ENCODE measurements around the gene PVALEF. TPM values are rescaled to one million over a fixed set of nuclear protein-coding genes. Genes with fewer than 3 reads are reported as not detected.

PVALEF gene
- total RNA-seq, 1 donor from 2014 or later = not detected

DNA sequence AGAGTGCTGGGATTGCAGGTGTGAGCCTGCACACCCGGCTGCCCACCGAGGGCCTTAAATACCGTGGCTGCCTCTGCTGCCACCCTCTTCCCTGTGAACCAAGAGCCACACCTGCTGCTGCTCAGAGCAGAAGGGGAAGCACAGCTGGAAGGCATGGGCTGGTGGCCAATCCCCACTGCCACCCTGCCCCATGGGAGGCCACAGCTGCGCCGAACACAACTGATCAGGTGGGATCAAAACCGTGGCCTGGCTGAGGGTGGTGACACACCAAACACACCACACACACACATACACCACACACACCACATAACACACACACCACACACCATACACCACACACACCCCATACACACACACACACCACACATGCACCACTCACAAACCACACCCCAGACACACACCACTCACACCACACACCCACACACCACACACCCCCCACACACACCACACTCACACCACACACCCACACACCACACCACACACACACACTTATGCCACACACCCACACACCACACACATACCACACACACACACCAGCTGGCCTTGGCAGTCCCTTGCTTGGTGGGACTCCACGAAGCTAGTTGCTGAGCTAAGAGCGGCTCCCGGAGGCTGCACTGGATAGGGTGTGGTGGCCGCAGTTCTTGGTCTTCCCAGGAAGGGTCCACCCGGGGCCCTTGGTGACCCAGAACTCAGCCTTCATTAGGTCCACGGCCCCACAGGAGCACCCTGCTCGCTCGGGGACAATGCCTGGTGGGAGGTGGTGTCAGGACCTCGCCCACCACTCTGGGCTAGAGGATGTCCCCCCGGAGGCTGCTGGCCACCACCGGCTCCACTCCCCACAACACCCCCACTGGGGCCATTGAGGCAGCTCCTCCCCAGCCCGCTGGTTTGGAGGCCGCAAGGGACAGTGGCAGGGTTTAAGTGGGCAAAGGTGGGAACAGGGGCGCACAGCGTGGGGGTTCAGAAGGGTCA lies 42.6 kb downstream of the PVALEF start:
- intact Hi-C loops (cut with micrococcal nuclease) = no loop called here
- no peaks in the 10 kb centered on the region for H3K36me3 Mint-ChIP-seq (ENCODE audit: low read depth)
- DNase-seq (ENCODE audit: low spot score) = no peak
- no peaks in the 10 kb centered on the region for H3K9me3 Mint-ChIP-seq
- peaks cover 2% of the 10 kb centered on the region for H3K27me3 Mint-ChIP-seq (ENCODE audit: insufficient read depth)
- no peak overlapping the region for H3K4me3 Mint-ChIP-seq
- no peaks in the 10 kb centered on the region for H3K4me1 Mint-ChIP-seq (ENCODE audit: low read depth)
- no peak overlapping the region for H3K27ac Mint-ChIP-seq

DNA sequence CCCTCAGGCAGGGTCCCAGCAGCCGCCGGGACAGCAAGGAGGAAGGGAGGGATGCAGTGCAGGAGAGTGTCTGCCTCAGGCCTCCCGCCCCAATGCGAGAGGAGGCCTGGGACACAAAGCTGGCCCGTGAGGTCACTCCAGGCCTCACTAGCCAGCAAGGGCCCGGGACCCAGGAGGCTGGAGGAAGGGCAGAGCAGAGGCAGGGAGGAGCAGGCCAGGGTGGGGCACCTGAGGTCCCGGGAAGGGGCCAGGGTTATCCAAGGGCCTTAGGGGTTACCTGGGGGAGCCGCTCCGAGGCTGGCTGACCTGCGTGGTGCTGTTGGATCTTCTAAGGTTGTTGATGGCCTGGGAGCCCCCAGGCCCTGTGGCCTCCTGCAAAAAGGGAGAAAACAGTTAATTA lies 43.3 kb downstream of the PVALEF start:
- Mint-ChIP-seq H3K4me1 (ENCODE audit: low read depth) (no peaks in the 10 kb centered on the region), H3K36me3 (ENCODE audit: low read depth) (no peaks in the 10 kb centered on the region), H3K27ac (no peak overlapping the region), H3K9me3 (no peaks in the 10 kb centered on the region), H3K27me3 (ENCODE audit: insufficient read depth) (peaks cover 2% of the 10 kb centered on the region), H3K4me3 (no peak overlapping the region)
- no peak for DNase-seq (ENCODE audit: low spot score)
- intact Hi-C loops (cut with micrococcal nuclease) = no loop called here

GRCh38 chr17:81209141-81209540 lies 43.8 kb downstream of the PVALEF start:
- Mint-ChIP-seq H3K27ac (no peak overlapping the region), H3K9me3 (no peaks in the 10 kb centered on the region), H3K4me1 (ENCODE audit: low read depth) (no peaks in the 10 kb centered on the region), H3K27me3 (ENCODE audit: insufficient read depth) (peaks cover 2% of the 10 kb centered on the region), H3K4me3 (no peak overlapping the region), H3K36me3 (ENCODE audit: low read depth) (no peaks in the 10 kb centered on the region)
- DNase-seq (ENCODE audit: low spot score) = no peak
- intact Hi-C loops (cut with micrococcal nuclease) = no loop called here

DNA sequence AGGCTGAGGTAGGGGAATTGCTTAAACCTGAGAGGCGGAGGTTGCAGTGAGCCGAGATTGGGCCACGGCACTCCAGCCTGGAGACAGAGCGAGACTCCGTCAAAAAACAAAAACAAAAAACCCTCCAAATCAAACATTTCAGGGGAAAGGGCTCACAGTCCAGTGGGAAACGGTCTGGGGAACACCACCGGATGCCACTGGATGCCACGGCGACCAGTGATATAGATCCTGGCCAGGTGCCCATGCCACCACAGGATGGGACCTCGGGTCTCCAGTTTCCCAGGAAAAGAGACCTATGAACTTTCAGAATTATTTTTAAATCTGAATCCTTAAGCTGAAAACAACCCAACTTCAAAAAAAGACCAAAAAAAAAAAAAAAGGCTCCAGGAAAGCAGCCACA lies 45.2 kb downstream of the PVALEF start:
- H3K4me3 Mint-ChIP-seq = no peak overlapping the region
- DNase-seq (ENCODE audit: low spot score) = no peak
- no peaks in the 10 kb centered on the region for H3K4me1 Mint-ChIP-seq (ENCODE audit: low read depth)
- H3K27me3 Mint-ChIP-seq (ENCODE audit: insufficient read depth) = peaks cover 2% of the 10 kb centered on the region
- H3K27ac Mint-ChIP-seq = no peak overlapping the region
- H3K36me3 Mint-ChIP-seq (ENCODE audit: low read depth) = no peaks in the 10 kb centered on the region
- H3K9me3 Mint-ChIP-seq = no peaks in the 10 kb centered on the region
- intact Hi-C loops (cut with micrococcal nuclease) = no loop called here

- no peaks in the 10 kb centered on the region for H3K9me3 Mint-ChIP-seq
- H3K36me3 Mint-ChIP-seq (ENCODE audit: low read depth) = no peaks in the 10 kb centered on the region
- no peak for DNase-seq (ENCODE audit: low spot score)
- no peak overlapping the region for H3K27ac Mint-ChIP-seq
- H3K4me3 Mint-ChIP-seq = no peak overlapping the region
- intact Hi-C loops (cut with micrococcal nuclease) = no loop called here
- H3K4me1 Mint-ChIP-seq (ENCODE audit: low read depth) = no peaks in the 10 kb centered on the region
- H3K27me3 Mint-ChIP-seq (ENCODE audit: insufficient read depth) = peaks cover 2% of the 10 kb centered on the region
Measured at GRCh38 chr17:81210868-81211267, 45.6 kb downstream of the PVALEF start.

DNA sequence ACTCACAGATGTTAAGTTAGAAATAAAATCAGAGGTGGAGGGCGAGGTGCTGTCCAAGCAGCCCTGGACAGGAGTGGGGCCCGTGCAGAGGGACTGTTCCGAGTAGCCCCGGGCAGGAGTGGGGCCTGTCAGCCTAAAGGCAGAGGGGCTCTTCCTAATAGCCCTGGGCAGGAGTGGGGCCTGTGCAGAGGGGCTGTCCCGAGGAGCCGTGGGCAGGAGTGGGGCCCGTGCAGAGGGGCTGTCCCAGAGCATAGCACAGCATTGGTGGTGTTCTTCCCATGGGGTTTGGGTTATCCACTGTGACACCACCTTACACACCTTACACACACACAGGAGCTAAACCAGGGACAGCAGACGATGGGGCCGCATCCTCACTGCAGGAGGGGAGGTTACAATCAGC lies 47.1 kb downstream of the PVALEF start:
- Mint-ChIP-seq H3K36me3 (ENCODE audit: low read depth) (no peaks in the 10 kb centered on the region), H3K4me1 (ENCODE audit: low read depth) (no peaks in the 10 kb centered on the region), H3K9me3 (no peaks in the 10 kb centered on the region), H3K4me3 (no peak overlapping the region), H3K27me3 (ENCODE audit: insufficient read depth) (peaks cover 2% of the 10 kb centered on the region), H3K27ac (no peak overlapping the region)
- intact Hi-C loops (cut with micrococcal nuclease) = no loop called here
- no peak for DNase-seq (ENCODE audit: low spot score)

GRCh38 chr17:81213978-81214377 lies 48.7 kb downstream of the PVALEF start:
- H3K4me1 Mint-ChIP-seq (ENCODE audit: low read depth) = no peaks in the 10 kb centered on the region
- no peak for DNase-seq (ENCODE audit: low spot score)
- peaks cover 2% of the 10 kb centered on the region for H3K27me3 Mint-ChIP-seq (ENCODE audit: insufficient read depth)
- H3K4me3 Mint-ChIP-seq = no peak overlapping the region
- intact Hi-C loops (cut with micrococcal nuclease) = no loop called here
- H3K36me3 Mint-ChIP-seq (ENCODE audit: low read depth) = no peaks in the 10 kb centered on the region
- no peak overlapping the region for H3K27ac Mint-ChIP-seq
- H3K9me3 Mint-ChIP-seq = no peaks in the 10 kb centered on the region

- no peak overlapping the region for H3K4me3 Mint-ChIP-seq
Measured at GRCh38 chr17:81217491-81217890, 52.2 kb downstream of the PVALEF start.

GRCh38 chr17:81218459-81218858 lies 53.2 kb downstream of the PVALEF start:
- H3K9me3 Mint-ChIP-seq = no peaks in the 10 kb centered on the region
- no peak overlapping the region for H3K4me3 Mint-ChIP-seq
- H3K36me3 Mint-ChIP-seq (ENCODE audit: low read depth) = no peaks in the 10 kb centered on the region
- DNase-seq (ENCODE audit: low spot score) = no peak
- no peak overlapping the region for H3K27ac Mint-ChIP-seq
- H3K4me1 Mint-ChIP-seq (ENCODE audit: low read depth) = peaks cover 8% of the 10 kb centered on the region
- intact Hi-C loops (cut with micrococcal nuclease) = no loop called here
- no peaks in the 10 kb centered on the region for H3K27me3 Mint-ChIP-seq (ENCODE audit: insufficient read depth)

More at GRCh38 chr17:81217491-81217890, 52.2 kb downstream of the PVALEF start:
- Mint-ChIP-seq H3K36me3 (ENCODE audit: low read depth) (no peaks in the 10 kb centered on the region), H3K27ac (no peak overlapping the region), H3K27me3 (ENCODE audit: insufficient read depth) (no peaks in the 10 kb centered on the region), H3K4me1 (ENCODE audit: low read depth) (peaks cover 6% of the 10 kb centered on the region), H3K9me3 (no peaks in the 10 kb centered on the region)
- no peak for DNase-seq (ENCODE audit: low spot score)
- intact Hi-C loops (cut with micrococcal nuclease) = no loop called here

- Mint-ChIP-seq H3K36me3 (ENCODE audit: low read depth) (no peaks in the 10 kb centered on the region), H3K4me3 (no peak overlapping the region), H3K27me3 (ENCODE audit: insufficient read depth) (no peaks in the 10 kb centered on the region), H3K4me1 (ENCODE audit: low read depth) (peaks cover 13% of the 10 kb centered on the region), H3K9me3 (no peaks in the 10 kb centered on the region), H3K27ac (no peak overlapping the region)
- DNase-seq (ENCODE audit: low spot score) = no peak
- intact Hi-C loops (cut with micrococcal nuclease) = no loop called here
Measured at GRCh38 chr17:81218991-81219390, 53.7 kb downstream of the PVALEF start.

DNA sequence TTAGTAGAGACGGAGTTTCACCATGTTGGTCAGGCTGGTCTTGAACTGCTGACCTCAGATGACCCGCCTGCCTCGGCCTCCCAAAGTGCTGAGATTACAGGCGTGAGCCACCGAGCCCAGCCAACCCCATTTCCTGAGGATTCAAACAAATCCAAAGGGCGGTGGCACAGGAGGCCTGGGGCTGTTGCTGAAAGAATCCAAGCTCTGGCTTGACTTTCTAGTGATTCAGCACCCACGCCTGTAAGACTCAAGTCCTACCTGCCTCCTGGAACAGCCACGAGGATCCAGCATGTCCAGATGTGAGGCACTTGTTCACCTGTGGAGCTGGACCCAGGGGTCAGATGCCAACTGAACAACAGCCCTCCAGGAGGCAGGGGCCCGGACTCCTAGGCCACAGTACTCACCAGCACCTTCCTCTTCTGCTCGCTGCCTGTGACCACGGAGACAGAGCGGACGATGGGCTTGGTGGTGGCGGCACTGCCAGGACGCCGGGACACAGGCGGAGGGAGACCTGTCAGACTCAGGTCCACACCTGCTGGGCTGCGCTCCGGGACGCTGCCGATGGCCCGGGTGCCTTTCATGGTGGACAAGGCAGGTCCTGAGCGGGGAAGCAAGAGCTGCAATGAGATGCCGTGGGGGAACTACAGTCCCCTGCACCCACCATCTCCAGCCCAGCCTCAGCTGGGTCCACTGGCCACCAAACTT lies 54.3 kb downstream of the PVALEF start:
- Mint-ChIP-seq H3K4me1 (ENCODE audit: low read depth) (peaks cover 13% of the 10 kb centered on the region), H3K4me3 (no peak overlapping the region), H3K9me3 (no peaks in the 10 kb centered on the region), H3K27me3 (ENCODE audit: insufficient read depth) (no peaks in the 10 kb centered on the region), H3K27ac (no peak overlapping the region), H3K36me3 (ENCODE audit: low read depth) (no peaks in the 10 kb centered on the region)
- intact Hi-C loops (cut with micrococcal nuclease) = loop anchor here (10.0 kb wide), 1 partner anchor 185 kb away; the partner anchor contains the start of gene BAIAP2
- DNase-seq (ENCODE audit: low spot score) = no peak

GRCh38 chr17:81221371-81221841 lies 56.1 kb downstream of the PVALEF start:
- no peaks in the 10 kb centered on the region for H3K9me3 Mint-ChIP-seq
- peak overlapping the region; percentile 68 for H3K4me3 Mint-ChIP-seq
- peaks cover 13% of the 10 kb centered on the region for H3K4me1 Mint-ChIP-seq (ENCODE audit: low read depth)
- H3K27me3 Mint-ChIP-seq (ENCODE audit: insufficient read depth) = no peaks in the 10 kb centered on the region
- intact Hi-C loops (cut with micrococcal nuclease) = loop anchor here (10.0 kb wide), 1 partner anchor 187 kb away; the partner anchor contains the start of gene BAIAP2
- H3K36me3 Mint-ChIP-seq (ENCODE audit: low read depth) = no peaks in the 10 kb centered on the region
- no peak overlapping the region for H3K27ac Mint-ChIP-seq
- no peak for DNase-seq (ENCODE audit: low spot score)

Data from activated T-helper 1 cell treated with anti-CD3 and anti-CD28 coated beads, Interleukin-12 subunit alpha, Interleukin-12 subunit beta, Interleukin-2, Interleukin-4 antibody, amounts not matched to agents 30 ng/mL and 10 ng/mL and 1 ng/mL, durations not matched to agents 14 hours and 24 hours and 36 hours (primary cell).